ENCODE measurements around the gene LRRC4C.

The LRRC4C gene

DNA sequence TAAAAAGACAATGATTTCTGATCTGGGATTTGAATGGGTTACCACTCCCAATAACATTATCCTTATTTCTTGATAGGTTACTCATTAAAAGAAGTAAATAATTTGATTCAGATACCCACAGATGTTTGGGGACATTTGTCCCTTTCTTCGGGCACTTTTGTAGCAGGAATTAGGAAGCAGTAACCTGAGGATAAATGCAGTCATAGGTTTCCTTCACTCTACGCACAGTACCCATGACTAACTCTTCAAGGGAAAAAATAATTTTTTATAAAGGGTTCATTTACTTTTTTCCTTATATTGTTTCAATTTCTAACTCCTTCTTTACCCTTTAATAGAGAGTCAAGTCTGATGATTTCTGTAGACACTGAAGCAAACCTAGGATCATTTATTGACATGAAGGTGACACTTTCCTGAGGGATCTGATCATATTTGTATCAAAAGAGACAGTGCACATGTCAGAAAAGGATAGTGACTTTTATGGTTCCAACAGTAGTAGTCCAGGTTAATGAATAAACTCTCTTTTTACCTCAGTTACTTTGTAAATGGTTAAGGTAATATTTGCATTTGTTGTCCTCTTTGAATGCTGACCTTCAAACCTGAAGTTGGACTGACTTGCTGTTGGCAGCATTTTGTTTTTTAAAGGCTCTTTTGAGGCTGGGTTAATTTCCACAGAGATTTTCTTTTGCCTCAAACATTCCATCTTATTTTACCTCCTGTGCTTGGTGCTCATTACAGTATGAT is 1072.0 kb downstream of the LRRC4C start:
- H3K36me3 ChIP-seq (ENCODE audit: control insufficient read depth, insufficient read depth, low read length) = no peaks in the 10 kb centered on the region
- TF ChIP-seq, protein P1, sequence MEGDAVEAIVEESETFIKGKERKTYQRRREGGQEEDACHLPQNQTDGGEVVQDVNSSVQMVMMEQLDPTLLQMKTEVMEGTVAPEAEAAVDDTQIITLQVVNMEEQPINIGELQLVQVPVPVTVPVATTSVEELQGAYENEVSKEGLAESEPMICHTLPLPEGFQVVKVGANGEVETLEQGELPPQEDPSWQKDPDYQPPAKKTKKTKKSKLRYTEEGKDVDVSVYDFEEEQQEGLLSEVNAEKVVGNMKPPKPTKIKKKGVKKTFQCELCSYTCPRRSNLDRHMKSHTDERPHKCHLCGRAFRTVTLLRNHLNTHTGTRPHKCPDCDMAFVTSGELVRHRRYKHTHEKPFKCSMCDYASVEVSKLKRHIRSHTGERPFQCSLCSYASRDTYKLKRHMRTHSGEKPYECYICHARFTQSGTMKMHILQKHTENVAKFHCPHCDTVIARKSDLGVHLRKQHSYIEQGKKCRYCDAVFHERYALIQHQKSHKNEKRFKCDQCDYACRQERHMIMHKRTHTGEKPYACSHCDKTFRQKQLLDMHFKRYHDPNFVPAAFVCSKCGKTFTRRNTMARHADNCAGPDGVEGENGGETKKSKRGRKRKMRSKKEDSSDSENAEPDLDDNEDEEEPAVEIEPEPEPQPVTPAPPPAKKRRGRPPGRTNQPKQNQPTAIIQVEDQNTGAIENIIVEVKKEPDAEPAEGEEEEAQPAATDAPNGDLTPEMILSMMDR (IDR thresholded peaks at IDR 0.05; ENCODE audit: insufficient read depth, low read length, poor library complexity, severe bottlenecking) = no peak
- no peak for DNase-seq (ENCODE audit: extremely low read depth, insufficient read length)
- H3K27me3 ChIP-seq (replicated peaks; ENCODE audit: control insufficient read depth, insufficient read depth, low read length) = no peaks in the 10 kb centered on the region
- H3K4me3 ChIP-seq (replicated peaks; ENCODE audit: low read depth, low read length) = no peak overlapping the region

DNA sequence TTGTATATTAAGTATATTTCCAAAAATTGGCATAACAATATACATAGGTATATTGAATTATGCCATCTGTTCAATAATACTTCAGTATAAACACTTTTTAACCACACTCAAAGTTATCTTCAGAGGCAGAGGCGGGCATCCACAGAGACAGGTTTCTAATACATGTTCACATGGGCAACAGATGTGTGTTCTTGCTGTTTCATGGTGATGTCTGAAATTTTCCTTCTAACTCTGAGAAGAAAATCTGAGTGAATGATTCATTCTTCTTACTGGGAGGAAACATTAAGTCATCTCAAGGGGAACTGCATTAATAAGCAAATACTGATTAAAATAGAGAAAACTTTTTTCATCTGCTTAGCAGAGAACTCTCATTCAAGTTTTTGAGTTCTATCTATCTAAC is 1074.5 kb downstream of the LRRC4C start:
- DNase-seq (ENCODE audit: extremely low read depth, insufficient read length) = no peak
- no peak overlapping the region for H3K4me3 ChIP-seq (replicated peaks; ENCODE audit: low read depth, low read length)

DNA sequence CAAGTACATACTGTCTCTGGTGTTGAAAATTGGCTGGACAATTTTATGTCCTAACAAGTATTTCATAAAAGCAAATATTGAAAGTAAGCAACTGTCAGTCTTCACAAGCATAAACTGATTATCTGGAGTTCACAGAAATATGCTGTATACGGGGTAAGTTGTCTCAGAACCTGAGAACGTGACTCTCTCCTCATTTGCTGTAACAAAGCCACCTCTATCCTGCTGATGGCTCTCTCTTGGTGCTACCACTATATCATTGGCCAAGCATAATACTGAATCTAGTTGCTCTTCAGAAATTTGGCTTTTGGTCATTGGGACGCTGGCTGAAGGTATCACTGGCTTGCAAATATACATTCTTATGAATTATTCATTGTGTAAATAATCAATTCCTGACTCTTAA is 1078.0 kb downstream of the LRRC4C start:
- TF ChIP-seq, protein P1 (IDR thresholded peaks at IDR 0.05; ENCODE audit: insufficient read depth, low read length, poor library complexity, severe bottlenecking) = no peak
- no peak overlapping the region for H3K4me3 ChIP-seq (replicated peaks; ENCODE audit: low read depth, low read length)

More for the DNA sequence above, 1074.5 kb downstream of the LRRC4C start:
- no peaks in the 10 kb centered on the region for H3K36me3 ChIP-seq (ENCODE audit: control insufficient read depth, insufficient read depth, low read length)
- no peaks in the 10 kb centered on the region for H3K27me3 ChIP-seq (replicated peaks; ENCODE audit: control insufficient read depth, insufficient read depth, low read length)
- TF ChIP-seq, protein P1 (IDR thresholded peaks at IDR 0.05; ENCODE audit: insufficient read depth, low read length, poor library complexity, severe bottlenecking) = no peak

DNA sequence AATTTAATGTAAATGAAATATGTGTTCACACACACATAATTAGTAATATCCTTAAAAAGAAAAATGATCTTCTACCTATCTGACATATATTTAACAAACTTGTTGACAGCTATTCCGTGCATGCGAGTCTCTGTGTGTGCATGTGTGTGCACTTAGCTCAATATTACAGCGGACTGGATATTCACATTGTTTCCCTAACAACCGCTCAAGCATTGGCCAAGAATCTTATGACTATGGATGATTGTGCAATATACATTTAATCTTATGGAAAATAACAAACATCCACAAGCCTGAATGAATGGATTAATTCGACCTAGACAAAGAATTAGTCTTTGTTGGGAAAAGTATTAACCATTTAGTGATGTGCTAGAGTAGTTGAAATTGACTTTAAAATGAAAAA is 1078.6 kb downstream of the LRRC4C start:
- no peaks in the 10 kb centered on the region for H3K36me3 ChIP-seq (ENCODE audit: control insufficient read depth, insufficient read depth, low read length)
- no peak overlapping the region for H3K4me3 ChIP-seq (replicated peaks; ENCODE audit: low read depth, low read length)
- H3K27me3 ChIP-seq (replicated peaks; ENCODE audit: control insufficient read depth, insufficient read depth, low read length) = no peaks in the 10 kb centered on the region
- TF ChIP-seq, protein P1 (IDR thresholded peaks at IDR 0.05; ENCODE audit: insufficient read depth, low read length, poor library complexity, severe bottlenecking) = no peak
- no peak for DNase-seq (ENCODE audit: extremely low read depth, insufficient read length)

More for the DNA sequence above, 1078.0 kb downstream of the LRRC4C start:
- no peaks in the 10 kb centered on the region for H3K27me3 ChIP-seq (replicated peaks; ENCODE audit: control insufficient read depth, insufficient read depth, low read length)
- DNase-seq (ENCODE audit: extremely low read depth, insufficient read length) = no peak
- no peaks in the 10 kb centered on the region for H3K36me3 ChIP-seq (ENCODE audit: control insufficient read depth, insufficient read depth, low read length)

DNA sequence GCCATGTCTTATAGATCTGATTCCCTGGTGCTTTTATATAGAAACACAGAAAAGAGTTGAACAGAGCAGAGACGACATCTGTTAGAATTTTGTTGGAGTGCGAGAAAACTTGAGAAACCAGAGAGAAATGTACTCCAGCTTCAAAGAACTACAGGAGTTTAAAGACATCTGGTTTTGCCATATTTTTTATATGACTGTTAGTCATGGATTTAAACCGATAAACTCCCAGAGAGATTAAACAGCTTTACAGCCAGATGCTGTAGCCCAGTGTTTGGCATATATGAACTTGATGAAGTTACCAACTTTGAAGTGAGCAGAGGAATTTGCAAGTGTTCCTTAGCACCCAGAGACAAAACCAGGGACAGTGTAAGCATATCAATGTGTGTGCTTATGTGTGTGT is 1083.1 kb downstream of the LRRC4C start:
- TF ChIP-seq, protein P1 (IDR thresholded peaks at IDR 0.05; ENCODE audit: insufficient read depth, low read length, poor library complexity, severe bottlenecking) = no peak

More for the DNA sequence above, 1083.1 kb downstream of the LRRC4C start:
- H3K27me3 ChIP-seq (replicated peaks; ENCODE audit: control insufficient read depth, insufficient read depth, low read length) = no peaks in the 10 kb centered on the region
- DNase-seq (ENCODE audit: extremely low read depth, insufficient read length) = no peak
- no peak overlapping the region for H3K4me3 ChIP-seq (replicated peaks; ENCODE audit: low read depth, low read length)
- H3K36me3 ChIP-seq (ENCODE audit: control insufficient read depth, insufficient read depth, low read length) = no peaks in the 10 kb centered on the region
